ENCODE results near the gene SLC35F1.

The SLC35F1 gene

GRCh38 chr6:118253741-118254140 is 346.7 kb downstream of the SLC35F1 start:
- Histone ChIP-seq H3K27me3 (ENCODE audit: control insufficient read depth, insufficient read depth, low read length) (no peaks in the 10 kb centered on the region), H2AFZ (no peak overlapping the region), H3K9me3 (ENCODE audit: control insufficient read depth, low read length) (no peaks in the 10 kb centered on the region), H3K27ac (no peak overlapping the region), H3K4me3 (ENCODE audit: low read depth, low read length) (no peak overlapping the region), H3K9ac (no peak overlapping the region), H3K4me2 (ENCODE audit: low read length) (no peak overlapping the region), H3K4me1 (no peaks in the 10 kb centered on the region), H3K36me3 (ENCODE audit: control insufficient read depth, insufficient read depth, low read length) (no peaks in the 10 kb centered on the region), H3K79me2 (no peaks in the 10 kb centered on the region)
- TF ChIP-seq, protein P1, sequence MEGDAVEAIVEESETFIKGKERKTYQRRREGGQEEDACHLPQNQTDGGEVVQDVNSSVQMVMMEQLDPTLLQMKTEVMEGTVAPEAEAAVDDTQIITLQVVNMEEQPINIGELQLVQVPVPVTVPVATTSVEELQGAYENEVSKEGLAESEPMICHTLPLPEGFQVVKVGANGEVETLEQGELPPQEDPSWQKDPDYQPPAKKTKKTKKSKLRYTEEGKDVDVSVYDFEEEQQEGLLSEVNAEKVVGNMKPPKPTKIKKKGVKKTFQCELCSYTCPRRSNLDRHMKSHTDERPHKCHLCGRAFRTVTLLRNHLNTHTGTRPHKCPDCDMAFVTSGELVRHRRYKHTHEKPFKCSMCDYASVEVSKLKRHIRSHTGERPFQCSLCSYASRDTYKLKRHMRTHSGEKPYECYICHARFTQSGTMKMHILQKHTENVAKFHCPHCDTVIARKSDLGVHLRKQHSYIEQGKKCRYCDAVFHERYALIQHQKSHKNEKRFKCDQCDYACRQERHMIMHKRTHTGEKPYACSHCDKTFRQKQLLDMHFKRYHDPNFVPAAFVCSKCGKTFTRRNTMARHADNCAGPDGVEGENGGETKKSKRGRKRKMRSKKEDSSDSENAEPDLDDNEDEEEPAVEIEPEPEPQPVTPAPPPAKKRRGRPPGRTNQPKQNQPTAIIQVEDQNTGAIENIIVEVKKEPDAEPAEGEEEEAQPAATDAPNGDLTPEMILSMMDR (IDR thresholded peaks at IDR 0.05), result no peak

GRCh38 chr6:118260833-118261232 is 353.8 kb downstream of the SLC35F1 start:
- H3K36me3 ChIP-seq (ENCODE audit: control insufficient read depth, insufficient read depth, low read length), result no peaks in the 10 kb centered on the region
- H3K79me2 ChIP-seq, result no peaks in the 10 kb centered on the region
- H3K4me1 ChIP-seq, result no peaks in the 10 kb centered on the region
- H2AFZ ChIP-seq, result no peak overlapping the region
- no peak overlapping the region for H3K27ac ChIP-seq
- TF ChIP-seq, protein P1 (IDR thresholded peaks at IDR 0.05), result no peak
- no peak overlapping the region for H3K4me2 ChIP-seq (ENCODE audit: low read length)
- H3K4me3 ChIP-seq (ENCODE audit: low read depth, low read length), result no peak overlapping the region
- no peaks in the 10 kb centered on the region for H3K9me3 ChIP-seq (ENCODE audit: control insufficient read depth, low read length)
- H3K9ac ChIP-seq, result no peak overlapping the region
- H3K27me3 ChIP-seq (ENCODE audit: control insufficient read depth, insufficient read depth, low read length), result no peaks in the 10 kb centered on the region

GRCh38 chr6:118263921-118264486 is 356.9 kb downstream of the SLC35F1 start:
- H3K4me2 ChIP-seq (ENCODE audit: low read length), result no peak overlapping the region
- TF ChIP-seq, protein P1 (IDR thresholded peaks at IDR 0.05), result peak; percentile 22
- no peak overlapping the region for H3K27ac ChIP-seq

GRCh38 chr6:118269659-118270058 is 362.6 kb downstream of the SLC35F1 start:
- Histone ChIP-seq H3K36me3 (ENCODE audit: control insufficient read depth, insufficient read depth, low read length) (no peaks in the 10 kb centered on the region), H3K4me1 (no peaks in the 10 kb centered on the region), H3K27ac (no peak overlapping the region), H3K4me2 (ENCODE audit: low read length) (no peak overlapping the region), H3K9ac (no peak overlapping the region), H3K9me3 (ENCODE audit: control insufficient read depth, low read length) (no peaks in the 10 kb centered on the region), H3K27me3 (ENCODE audit: control insufficient read depth, insufficient read depth, low read length) (no peaks in the 10 kb centered on the region), H2AFZ (no peak overlapping the region), H3K79me2 (no peaks in the 10 kb centered on the region), H3K4me3 (ENCODE audit: low read depth, low read length) (no peak overlapping the region)
- TF ChIP-seq, protein P1 (IDR thresholded peaks at IDR 0.05), result no peak

More at GRCh38 chr6:118263921-118264486, 356.9 kb downstream of the SLC35F1 start:
- Histone ChIP-seq H3K4me1 (no peaks in the 10 kb centered on the region), H2AFZ (no peak overlapping the region), H3K27me3 (ENCODE audit: control insufficient read depth, insufficient read depth, low read length) (no peaks in the 10 kb centered on the region), H3K9ac (no peak overlapping the region), H3K4me3 (ENCODE audit: low read depth, low read length) (no peak overlapping the region), H3K79me2 (no peaks in the 10 kb centered on the region), H3K36me3 (ENCODE audit: control insufficient read depth, insufficient read depth, low read length) (no peaks in the 10 kb centered on the region), H3K9me3 (ENCODE audit: control insufficient read depth, low read length) (no peaks in the 10 kb centered on the region)

DNA sequence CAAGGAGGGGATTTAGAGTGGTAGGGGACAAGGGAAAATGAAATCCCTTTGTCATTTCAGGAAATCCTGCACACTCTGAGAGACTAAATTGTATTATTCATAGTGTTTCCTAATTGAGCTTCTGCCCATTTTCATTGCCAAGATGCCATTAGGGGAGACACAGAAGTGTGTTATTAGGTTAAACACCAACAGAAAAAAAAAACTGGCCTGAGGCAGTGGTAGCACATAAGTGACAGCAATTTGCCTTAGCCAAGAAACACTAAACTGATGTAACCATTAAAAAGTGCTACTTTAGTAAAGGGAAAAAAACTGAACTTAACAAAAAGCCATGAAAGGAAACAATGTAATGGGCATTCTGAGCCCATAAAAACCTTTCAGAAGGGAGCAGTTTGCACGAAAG is 370.6 kb downstream of the SLC35F1 start:
- TF ChIP-seq, protein P1 (IDR thresholded peaks at IDR 0.05), result no peak
- H3K36me3 ChIP-seq (ENCODE audit: control insufficient read depth, insufficient read depth, low read length), result no peaks in the 10 kb centered on the region

More for the DNA sequence above, 370.6 kb downstream of the SLC35F1 start:
- H2AFZ ChIP-seq, result no peak overlapping the region
- no peak overlapping the region for H3K27ac ChIP-seq
- no peaks in the 10 kb centered on the region for H3K27me3 ChIP-seq (ENCODE audit: control insufficient read depth, insufficient read depth, low read length)
- H3K9ac ChIP-seq, result no peak overlapping the region
- H3K4me2 ChIP-seq (ENCODE audit: low read length), result no peak overlapping the region
- H3K79me2 ChIP-seq, result no peaks in the 10 kb centered on the region
- H3K4me3 ChIP-seq (ENCODE audit: low read depth, low read length), result no peak overlapping the region
- no peaks in the 10 kb centered on the region for H3K9me3 ChIP-seq (ENCODE audit: control insufficient read depth, low read length)
- H3K4me1 ChIP-seq, result no peaks in the 10 kb centered on the region
